ENCODE measurements around the gene TOMM34. TPM values are rescaled to one million over a fixed set of nuclear protein-coding genes. Genes with fewer than 3 reads are reported as not detected.

The TOMM34 gene
- total RNA-seq, 4 donors from 2014 or later, result 11.4 to 19.5 (median 16.7) TPM

DNA sequence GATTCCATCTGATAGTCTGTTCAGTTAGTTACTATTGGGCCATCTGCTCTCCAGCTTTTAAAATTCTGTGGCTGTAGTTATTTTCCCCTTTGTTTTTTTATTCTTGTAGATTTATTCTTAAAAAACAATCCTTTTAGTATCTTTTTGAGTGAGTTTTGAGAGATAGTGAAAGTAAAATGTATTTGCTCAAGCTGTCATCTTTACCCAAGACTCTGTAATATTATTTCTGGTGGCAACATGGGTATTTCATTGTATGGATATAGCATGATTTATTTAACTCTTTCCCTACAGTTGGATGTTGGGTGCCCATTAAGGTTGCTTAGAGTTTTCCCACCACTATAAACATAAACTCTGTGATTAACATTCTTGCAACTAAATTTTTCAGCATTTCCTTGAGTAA lies 30.8 kb upstream of the TOMM34 start:
- peak overlapping the region in 2 of 4 donors; percentile 0 to 33 for H3K4me3 ChIP-seq
- H3K36me3 ChIP-seq, result peaks cover 4 to 49% (median 4%) of the 10 kb centered on the region in 3 donors
- intact Hi-C loops (cut with DNase I), result no loop called here
- no peaks in the 10 kb centered on the region for H3K9me3 ChIP-seq
- TF ChIP-seq, protein P1, sequence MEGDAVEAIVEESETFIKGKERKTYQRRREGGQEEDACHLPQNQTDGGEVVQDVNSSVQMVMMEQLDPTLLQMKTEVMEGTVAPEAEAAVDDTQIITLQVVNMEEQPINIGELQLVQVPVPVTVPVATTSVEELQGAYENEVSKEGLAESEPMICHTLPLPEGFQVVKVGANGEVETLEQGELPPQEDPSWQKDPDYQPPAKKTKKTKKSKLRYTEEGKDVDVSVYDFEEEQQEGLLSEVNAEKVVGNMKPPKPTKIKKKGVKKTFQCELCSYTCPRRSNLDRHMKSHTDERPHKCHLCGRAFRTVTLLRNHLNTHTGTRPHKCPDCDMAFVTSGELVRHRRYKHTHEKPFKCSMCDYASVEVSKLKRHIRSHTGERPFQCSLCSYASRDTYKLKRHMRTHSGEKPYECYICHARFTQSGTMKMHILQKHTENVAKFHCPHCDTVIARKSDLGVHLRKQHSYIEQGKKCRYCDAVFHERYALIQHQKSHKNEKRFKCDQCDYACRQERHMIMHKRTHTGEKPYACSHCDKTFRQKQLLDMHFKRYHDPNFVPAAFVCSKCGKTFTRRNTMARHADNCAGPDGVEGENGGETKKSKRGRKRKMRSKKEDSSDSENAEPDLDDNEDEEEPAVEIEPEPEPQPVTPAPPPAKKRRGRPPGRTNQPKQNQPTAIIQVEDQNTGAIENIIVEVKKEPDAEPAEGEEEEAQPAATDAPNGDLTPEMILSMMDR (IDR thresholded peaks at IDR 0.05), result no peak
- TF ChIP-seq POLR2A (IDR thresholded peaks at IDR 0.05), result no peak
- no peaks in the 10 kb centered on the region for H3K27me3 ChIP-seq
- H3K4me1 ChIP-seq, result peaks cover 0 to 30% (median 6%) of the 10 kb centered on the region in 3 donors
- H3K27ac ChIP-seq, result peak overlapping the region in 3 of 4 donors; percentile 40 to 64 (median 55)
- DNase-seq, result no peak

DNA sequence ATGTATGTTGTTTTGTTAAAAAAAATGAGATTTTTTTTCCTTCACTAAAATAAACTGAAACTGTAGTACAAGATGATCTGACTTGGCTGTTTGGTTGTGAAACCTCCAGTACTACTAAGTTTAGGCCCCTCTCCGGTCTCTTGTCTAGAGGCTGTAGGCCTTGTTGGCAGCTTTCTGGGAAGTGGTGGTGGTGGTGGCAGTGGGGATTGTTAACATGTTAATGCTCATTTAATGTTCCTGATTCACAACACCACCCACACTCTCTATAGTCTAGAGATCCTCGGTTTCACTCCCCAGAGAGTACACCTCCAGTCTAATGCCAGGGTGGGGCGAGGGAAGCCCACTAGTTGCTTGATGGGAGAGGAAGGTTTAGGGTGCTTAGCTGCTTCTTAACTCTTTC lies 30.2 kb upstream of the TOMM34 start:
- DNase-seq, result no peak
- TF ChIP-seq POLR2A (IDR thresholded peaks at IDR 0.05), result no peak
- TF ChIP-seq, protein P1 (IDR thresholded peaks at IDR 0.05), result no peak
- Histone ChIP-seq H3K9me3 (no peaks in the 10 kb centered on the region), H3K4me3 (peak overlapping the region in 2 of 4 donors; percentile 0 to 33), H3K27me3 (no peaks in the 10 kb centered on the region), H3K27ac (peak overlapping the region in 3 of 4 donors; percentile 40 to 64 (median 55)), H3K36me3 (peaks cover 4 to 49% (median 4%) of the 10 kb centered on the region in 3 donors), H3K4me1 (peaks cover 0 to 30% (median 6%) of the 10 kb centered on the region in 3 donors)
- WGBS, 2 donors, result 57 to 58% methylated on average over 3 of the region's 3 CpGs
- intact Hi-C loops (cut with DNase I), result no loop called here

GRCh38 chr20:44988631-44989171 lies 28.5 kb upstream of the TOMM34 start:
- H3K27me3 ChIP-seq, result no peaks in the 10 kb centered on the region
- no peaks in the 10 kb centered on the region for H3K9me3 ChIP-seq
- no peak for DNase-seq
- no peak overlapping the region for H3K27ac ChIP-seq
- WGBS, 2 donors, result 88 to 93% methylated on average over 1 of the region's 1 CpG
- intact Hi-C loops (cut with DNase I), result no loop called here
- no peak overlapping the region for H3K4me3 ChIP-seq
- TF ChIP-seq POLR2A (IDR thresholded peaks at IDR 0.05), result no peak
- TF ChIP-seq, protein P1 (IDR thresholded peaks at IDR 0.05), result no peak
- H3K4me1 ChIP-seq, result peaks cover 0 to 27% (median 6%) of the 10 kb centered on the region in 3 donors
- peaks cover 0 to 56% (median 4%) of the 10 kb centered on the region in 3 donors for H3K36me3 ChIP-seq

DNA sequence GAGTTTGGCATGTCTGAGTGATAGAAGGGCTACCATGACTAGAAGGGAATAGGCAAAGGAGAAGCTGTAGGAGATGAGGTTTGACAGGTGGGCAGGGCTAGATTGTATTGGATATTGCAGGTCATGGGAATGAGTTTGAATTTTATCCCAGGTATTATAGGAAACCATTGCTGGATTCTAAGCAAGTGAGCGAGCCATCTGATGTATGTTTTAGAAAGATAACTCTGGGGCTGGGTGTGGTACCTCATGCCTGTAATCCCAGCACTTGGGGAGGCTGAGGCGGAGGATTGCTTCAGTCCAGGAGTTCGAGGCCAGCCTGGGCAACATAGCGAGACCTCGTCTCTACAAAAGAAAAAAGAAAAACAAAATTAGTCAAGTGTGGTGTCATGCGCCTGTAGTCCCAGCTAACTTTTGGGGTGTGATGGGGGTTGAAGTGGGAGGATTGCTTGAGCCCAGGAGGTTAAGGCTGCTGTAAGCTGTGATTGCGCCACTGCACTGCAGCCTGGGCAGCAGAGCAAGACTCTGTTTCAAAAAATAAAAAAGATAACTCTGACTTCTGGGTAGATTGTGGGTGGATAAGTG lies 23.0 kb upstream of the TOMM34 start:
- 91 to 93% methylated on average over 7 of the region's 7 CpGs for WGBS, 2 donors
- Histone ChIP-seq H3K27ac (no peak overlapping the region), H3K9me3 (no peaks in the 10 kb centered on the region), H3K4me1 (peaks cover 0 to 5% (median 3%) of the 10 kb centered on the region in 3 donors), H3K4me3 (no peak overlapping the region), H3K27me3 (no peaks in the 10 kb centered on the region), H3K36me3 (peaks cover 0 to 95% (median 12%) of the 10 kb centered on the region in 3 donors)
- intact Hi-C loops (cut with DNase I), result no loop called here
- TF ChIP-seq, protein P1 (IDR thresholded peaks at IDR 0.05), result no peak
- no peak for TF ChIP-seq POLR2A (IDR thresholded peaks at IDR 0.05)
- no peak for DNase-seq

GRCh38 chr20:44981736-44982406 lies 21.7 kb upstream of the TOMM34 start:
- no peaks in the 10 kb centered on the region for H3K27me3 ChIP-seq
- no peak for TF ChIP-seq POLR2A (IDR thresholded peaks at IDR 0.05)
- TF ChIP-seq, protein P1 (IDR thresholded peaks at IDR 0.05), result no peak
- no peak overlapping the region for H3K27ac ChIP-seq
- DNase-seq, result no peak
- no peak overlapping the region for H3K4me3 ChIP-seq
- H3K4me1 ChIP-seq, result peaks cover 0 to 5% (median 3%) of the 10 kb centered on the region in 3 donors
- intact Hi-C loops (cut with DNase I), result no loop called here
- H3K36me3 ChIP-seq, result peaks cover 0 to 83% (median 12%) of the 10 kb centered on the region in 3 donors
- H3K9me3 ChIP-seq, result no peaks in the 10 kb centered on the region
- 83 to 90% methylated on average over 8 of the region's 8 CpGs for WGBS, 2 donors
